K562 (cell line): ENCODE measurements around the gene GCC1. TPM values are rescaled to one million over a fixed set of nuclear protein-coding genes. Genes with fewer than 3 reads are reported as not detected.

Experiments
- BRD4 ChIP-seq: fragments of 200-600 bp; sonication (generic); IDR thresholded peaks from 2 replicates; pipeline ENCODE4 v1.6.1; 2017; ENCODE audit warnings: inconsistent platforms
- CHD1 ChIP-seq: fragments of 200-600 bp; sonication (generic); IDR thresholded peaks from one replicate; pipeline ENCODE4 v1.6.1; 2012; ENCODE audit warnings: mild to moderate bottlenecking, moderate library complexity, low read length, inconsistent platforms
- CREBBP ChIP-seq: IDR thresholded peaks from one replicate; pipeline ENCODE4 v1.6.1; 2012; ENCODE audit warnings: low read depth, mild to moderate bottlenecking, control low read depth, inconsistent platforms, low read length
- CXXC5 ChIP-seq: fragments of 250-450 bp; sonication (Bioruptor Pico); IDR thresholded peaks from 2 replicates; pipeline ENCODE4 v1.8.0; 2022; ENCODE audit warnings: inconsistent platforms, mild to moderate bottlenecking, moderate library complexity
- ESRRA ChIP-seq: fragments of 450-650 bp; IDR thresholded peaks from 2 replicates; pipeline ENCODE4 v1.6.1; 2014; ENCODE audit warnings: low read depth, mild to moderate bottlenecking, moderate library complexity, borderline replicate concordance
- ESRRB ChIP-seq: fragments of 250-450 bp; sonication (Bioruptor Pico); IDR thresholded peaks from 2 replicates; pipeline ENCODE4 v1.5.0; 2020; ENCODE audit warnings: mild to moderate bottlenecking, moderate library complexity, borderline replicate concordance
- ETV1 ChIP-seq: fragments of 450-650 bp; conservative IDR thresholded peaks from 2 replicates; pipeline ENCODE4 v1.6.1; 2016; ENCODE audit warnings: missing genetic modification characterization, control low read depth, low read depth, missing compliant biosample characterization
- GTF2E2 ChIP-seq: fragments of 200-800 bp; sonication (Bioruptor generic); IDR thresholded peaks from 2 replicates; pipeline ENCODE4 v1.6.1; 2016; ENCODE audit warnings: missing genetic modification characterization, missing compliant biosample characterization
- HDAC3 ChIP-seq: fragments of 450-650 bp; IDR thresholded peaks from 2 replicates; pipeline ENCODE4 v1.6.1; 2018; ENCODE audit warnings: borderline replicate concordance, mild to moderate bottlenecking, moderate library complexity; ENCODE audit not compliant: partially characterized antibody
- L3MBTL2 ChIP-seq: fragments of 450-650 bp; IDR thresholded peaks from 2 replicates; pipeline ENCODE4 v1.6.1; 2016; ENCODE audit warnings: mild to moderate bottlenecking, moderate library complexity
- NFXL1 ChIP-seq: fragments of 450-650 bp; formaldehyde crosslinking; IDR thresholded peaks from 2 replicates; pipeline ENCODE4 v1.4.0; 2021; ENCODE audit warnings: mild to moderate bottlenecking
- SMARCC2 ChIP-seq: fragments of 450-650 bp; IDR thresholded peaks from 2 replicates; pipeline ENCODE4 v1.6.1; 2017; ENCODE audit warnings: antibody characterized with exemption, moderate library complexity, mild to moderate bottlenecking, low read depth
- YY1 ChIP-seq, 3 experiments: IDR thresholded peaks; 2 replicates each; pipeline ENCODE4 v1.6.1; 2011; ENCODE audit warnings: low read length in 2 of 3, mild to moderate bottlenecking in 2 of 3, moderate library complexity in 2 of 3, borderline replicate concordance in 1 of 3, control low read depth in 1 of 3, low read depth in 1 of 3; ENCODE audit not compliant: insufficient read depth in 3 of 3, insufficient replicate concordance in 2 of 3, control insufficient read depth in 1 of 3, insufficient read length in 1 of 3; ENCODE audit errors: extremely low read depth in 1 of 3
- ZNF316 ChIP-seq: fragments of 450-650 bp; IDR thresholded peaks from 2 replicates; pipeline ENCODE4 v1.6.1; 2016
- polyA plus RNA-seq, 8 experiments: library from polyadenylated mRNA; depleted of rRNA in 4 of 8; stranded (reverse) in 5 of 8; unstranded in 3 of 8; fragments of >200 nt; fragmentation: Nextera tagmentation in 2 of 8; fragmentation: Illumina TruSeq in 1 of 8; extraction: Ambion mirVana in 2 of 8; extraction: Trizol in 1 of 8; gene quantifications; 2 replicates each; pipeline versions ENCODE4 v1.2.1 to v1.2.3, GENCODE V29; 2011 to 2014; ENCODE audit warnings: inconsistent platforms in 1 of 8, missing spikeins in 1 of 8
- total RNA-seq, 7 experiments: library from RNA; depleted of rRNA in 6 of 7; stranded (reverse); fragments of >200 nt in 6 of 7; fragmentation: Illumina TruSeq in 2 of 7; extraction: Trizol in 2 of 7; gene quantifications; 2 replicates each; pipeline versions ENCODE4 v1.2.1 to v1.2.3, GENCODE V29; 2011 to 2021; ENCODE audit warnings: low replicate concordance in 1 of 7
- TF ChIP-seq, protein P1 (sequence below), 2 experiments: IDR thresholded peaks; 2 replicates each; pipeline ENCODE4 v1.6.1; 2011; ENCODE audit warnings: borderline replicate concordance in 1 of 2, control low read depth in 1 of 2, low read depth in 1 of 2, low read length in 1 of 2, mild to moderate bottlenecking in 1 of 2, mixed read lengths in 1 of 2, moderate library complexity in 1 of 2; ENCODE audit not compliant: insufficient read depth in 1 of 2, insufficient read length in 1 of 2, poor library complexity in 1 of 2, severe bottlenecking in 1 of 2; ENCODE audit errors: extremely low read depth in 1 of 2
- TF ChIP-seq, protein P2 (sequence below): fragments of 250-450 bp; sonication (Bioruptor Pico); IDR thresholded peaks from 2 replicates; pipeline ENCODE4 v1.8.0; 2022; ENCODE audit warnings: moderate library complexity, mild to moderate bottlenecking, inconsistent platforms
- TF ChIP-seq, protein P3 (sequence below): fragments of 450-650 bp; formaldehyde crosslinking; IDR thresholded peaks from 2 replicates; pipeline ENCODE4 v1.4.0; 2020; ENCODE audit warnings: mild to moderate bottlenecking, mixed read lengths
- TF ChIP-seq, protein P4 (sequence below): IDR thresholded peaks from 2 replicates; pipeline ENCODE4 v1.6.1; 2016; ENCODE audit warnings: missing genetic modification characterization, missing compliant biosample characterization

GCC1 gene
- total and polyA plus RNA-seq, 9 of the 15 experiments (the other 6 are each of a cell fraction or from before 2014, with no cell fraction given): 1.9 to 19.8 (median 10.9) TPM

DNA sequence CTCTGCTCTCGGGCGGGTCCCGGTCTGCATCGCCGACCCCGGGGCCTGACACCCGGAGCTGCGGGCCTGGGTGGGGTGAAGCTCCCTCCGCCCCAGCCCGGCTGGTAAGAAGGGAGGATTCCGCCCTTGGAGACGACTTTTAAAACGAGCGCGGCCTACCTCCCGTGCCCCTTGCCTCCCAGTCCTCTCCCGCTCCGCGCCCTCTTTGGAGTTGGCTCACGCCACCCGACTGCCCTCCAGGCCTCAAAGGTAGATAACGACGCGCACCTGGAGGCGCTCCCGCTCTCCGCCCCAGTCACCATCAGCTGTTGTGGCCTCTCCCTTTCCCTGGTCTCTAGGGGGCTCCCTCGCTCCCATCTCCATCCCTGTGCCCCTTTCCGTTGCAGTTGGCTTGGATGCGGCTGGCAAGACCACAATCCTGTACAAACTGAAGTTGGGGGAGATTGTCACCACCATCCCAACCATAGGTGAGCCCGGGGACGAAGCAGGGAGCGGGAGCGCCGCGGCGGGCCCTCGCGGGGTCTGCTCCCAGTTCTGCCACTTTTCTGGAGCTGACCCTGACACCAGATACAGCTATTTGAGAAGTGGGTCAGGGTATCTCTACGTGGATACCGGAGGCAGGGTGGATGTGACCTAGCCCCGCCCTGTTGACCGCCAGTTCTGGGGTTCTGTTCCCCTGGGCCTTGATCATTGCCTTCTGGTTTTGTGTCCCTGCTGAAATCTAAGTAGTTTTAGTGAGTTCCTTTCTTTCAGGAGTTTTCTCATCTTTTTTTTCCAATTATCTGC, 3.5 kb upstream of the GCC1 start (continued):
- TF ChIP-seq CREBBP (no peak), ESRRB (CRISPR knock-in tag) (peak; percentile 63; the same call in 1 of the 2 replicates), NFXL1 (no peak), GTF2E2 (tag) (0 out of 2 replicates have a peak, but pooled peaks have one; percentile 35), CHD1 (no peak), ETV1 (no peak), YY1 (IDR thresholded peaks at IDR 0.05; ENCODE audit: borderline replicate concordance in 1 of 3, control insufficient read depth in 1 of 3, extremely low read depth in 1 of 3, insufficient read depth in 3 of 3, insufficient read length in 1 of 3, insufficient replicate concordance in 2 of 3, low read depth in 1 of 3, low read length in 2 of 3) (no peak), CXXC5 (CRISPR knock-in tag) (peak; percentile 63), BRD4 (no peak), HDAC3 (no peak), SMARCC2 (no peak), L3MBTL2 (peak; percentile 81), ZNF316 (no peak), ESRRA (no peak)
- TF ChIP-seq, protein P1, sequence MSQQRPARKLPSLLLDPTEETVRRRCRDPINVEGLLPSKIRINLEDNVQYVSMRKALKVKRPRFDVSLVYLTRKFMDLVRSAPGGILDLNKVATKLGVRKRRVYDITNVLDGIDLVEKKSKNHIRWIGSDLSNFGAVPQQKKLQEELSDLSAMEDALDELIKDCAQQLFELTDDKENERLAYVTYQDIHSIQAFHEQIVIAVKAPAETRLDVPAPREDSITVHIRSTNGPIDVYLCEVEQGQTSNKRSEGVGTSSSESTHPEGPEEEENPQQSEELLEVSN (IDR thresholded peaks at IDR 0.05; ENCODE audit: borderline replicate concordance in 1 of 2, extremely low read depth in 1 of 2, insufficient read depth in 1 of 2, insufficient read length in 1 of 2, low read depth in 1 of 2, low read length in 1 of 2, poor library complexity in 1 of 2, severe bottlenecking in 1 of 2): peak; percentile 76 to 87
- TF ChIP-seq, protein P2, sequence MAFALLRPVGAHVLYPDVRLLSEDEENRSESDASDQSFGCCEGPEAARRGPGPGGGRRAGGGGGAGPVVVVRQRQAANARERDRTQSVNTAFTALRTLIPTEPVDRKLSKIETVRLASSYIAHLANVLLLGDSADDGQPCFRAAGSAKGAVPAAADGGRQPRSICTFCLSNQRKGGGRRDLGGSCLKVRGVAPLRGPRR (CRISPR knock-in tag): 0 out of 2 replicates have a peak, but pooled peaks have one; percentile 68
- TF ChIP-seq, protein P3, sequence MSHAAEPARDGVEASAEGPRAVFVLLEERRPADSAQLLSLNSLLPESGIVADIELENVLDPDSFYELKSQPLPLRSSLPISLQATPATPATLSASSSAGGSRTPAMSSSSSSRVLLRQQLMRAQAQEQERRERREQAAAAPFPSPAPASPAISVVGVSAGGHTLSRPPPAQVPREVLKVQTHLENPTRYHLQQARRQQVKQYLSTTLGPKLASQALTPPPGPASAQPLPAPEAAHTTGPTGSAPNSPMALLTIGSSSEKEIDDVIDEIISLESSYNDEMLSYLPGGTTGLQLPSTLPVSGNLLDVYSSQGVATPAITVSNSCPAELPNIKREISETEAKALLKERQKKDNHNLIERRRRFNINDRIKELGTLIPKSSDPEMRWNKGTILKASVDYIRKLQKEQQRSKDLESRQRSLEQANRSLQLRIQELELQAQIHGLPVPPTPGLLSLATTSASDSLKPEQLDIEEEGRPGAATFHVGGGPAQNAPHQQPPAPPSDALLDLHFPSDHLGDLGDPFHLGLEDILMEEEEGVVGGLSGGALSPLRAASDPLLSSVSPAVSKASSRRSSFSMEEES (CRISPR knock-in tag): no peak
- TF ChIP-seq, protein P4, sequence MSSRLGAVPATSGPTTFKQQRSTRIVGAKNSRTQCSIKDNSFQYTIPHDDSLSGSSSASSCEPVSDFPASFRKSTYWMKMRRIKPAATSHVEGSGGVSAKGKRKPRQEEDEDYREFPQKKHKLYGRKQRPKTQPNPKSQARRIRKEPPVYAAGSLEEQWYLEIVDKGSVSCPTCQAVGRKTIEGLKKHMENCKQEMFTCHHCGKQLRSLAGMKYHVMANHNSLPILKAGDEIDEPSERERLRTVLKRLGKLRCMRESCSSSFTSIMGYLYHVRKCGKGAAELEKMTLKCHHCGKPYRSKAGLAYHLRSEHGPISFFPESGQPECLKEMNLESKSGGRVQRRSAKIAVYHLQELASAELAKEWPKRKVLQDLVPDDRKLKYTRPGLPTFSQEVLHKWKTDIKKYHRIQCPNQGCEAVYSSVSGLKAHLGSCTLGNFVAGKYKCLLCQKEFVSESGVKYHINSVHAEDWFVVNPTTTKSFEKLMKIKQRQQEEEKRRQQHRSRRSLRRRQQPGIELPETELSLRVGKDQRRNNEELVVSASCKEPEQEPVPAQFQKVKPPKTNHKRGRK (tag): no peak
